ENCODE measurements around the gene TBC1D16. TPM values are rescaled to one million over a fixed set of nuclear protein-coding genes. Genes with fewer than 3 reads are reported as not detected.

The TBC1D16 gene
- total RNA-seq, 1 donor from 2014 or later = 23.7 TPM

- no peak overlapping the region for H3K4me3 ChIP-seq (ENCODE audit: low read depth, low read length)
- no peak for TF ChIP-seq CTCF (IDR thresholded peaks at IDR 0.05; ENCODE audit: insufficient read depth, low read length, severe bottlenecking)
- no peak for DNase-seq (ENCODE audit: low read depth)
- no peak for FAIRE-seq
- no peaks in the 10 kb centered on the region for H3K36me3 ChIP-seq (ENCODE audit: control insufficient read depth, insufficient read depth, low read length)
- H3K27me3 ChIP-seq (ENCODE audit: control insufficient read depth, insufficient read depth, low read length) = no peaks in the 10 kb centered on the region
These were observed 31.8 kb upstream of the TBC1D16 start for GRCh38 chr17:80067393-80067986.

- TF ChIP-seq CTCF (IDR thresholded peaks at IDR 0.05; ENCODE audit: insufficient read depth, low read length, severe bottlenecking) = no peak
- H3K4me3 ChIP-seq (ENCODE audit: low read depth, low read length) = no peak overlapping the region
- FAIRE-seq (no peak), DNase-seq (ENCODE audit: low read depth) (no peak)
- no peaks in the 10 kb centered on the region for H3K36me3 ChIP-seq (ENCODE audit: control insufficient read depth, insufficient read depth, low read length)
- H3K27me3 ChIP-seq (ENCODE audit: control insufficient read depth, insufficient read depth, low read length) = no peaks in the 10 kb centered on the region
These were observed 30.0 kb upstream of the TBC1D16 start for GRCh38 chr17:80065478-80066170.

GRCh38 chr17:80064696-80065095 lies 29.0 kb upstream of the TBC1D16 start:
- H3K4me3 ChIP-seq (ENCODE audit: low read depth, low read length) = no peak overlapping the region
- no peaks in the 10 kb centered on the region for H3K27me3 ChIP-seq (ENCODE audit: control insufficient read depth, insufficient read depth, low read length)
- FAIRE-seq = no peak
- H3K36me3 ChIP-seq (ENCODE audit: control insufficient read depth, insufficient read depth, low read length) = no peaks in the 10 kb centered on the region
- no peak for TF ChIP-seq CTCF (IDR thresholded peaks at IDR 0.05; ENCODE audit: insufficient read depth, low read length, severe bottlenecking)
- DNase-seq (ENCODE audit: low read depth) = no peak

GRCh38 chr17:80063830-80064585 lies 28.3 kb upstream of the TBC1D16 start:
- TF ChIP-seq CTCF (IDR thresholded peaks at IDR 0.05; ENCODE audit: insufficient read depth, low read length, severe bottlenecking) = no peak
- H3K36me3 ChIP-seq (ENCODE audit: control insufficient read depth, insufficient read depth, low read length) = no peaks in the 10 kb centered on the region
- no peak for FAIRE-seq
- H3K27me3 ChIP-seq (ENCODE audit: control insufficient read depth, insufficient read depth, low read length) = no peaks in the 10 kb centered on the region
- DNase-seq (ENCODE audit: low read depth) = peak; percentile 42
- H3K4me3 ChIP-seq (ENCODE audit: low read depth, low read length) = no peak overlapping the region

GRCh38 chr17:80061421-80061820 lies 25.7 kb upstream of the TBC1D16 start:
- Histone ChIP-seq H3K36me3 (ENCODE audit: control insufficient read depth, insufficient read depth, low read length) (no peaks in the 10 kb centered on the region), H3K27me3 (ENCODE audit: control insufficient read depth, insufficient read depth, low read length) (no peaks in the 10 kb centered on the region), H3K4me3 (ENCODE audit: low read depth, low read length) (no peak overlapping the region)
- DNase-seq (ENCODE audit: low read depth) = no peak
- no peak for FAIRE-seq
- no peak for TF ChIP-seq CTCF (IDR thresholded peaks at IDR 0.05; ENCODE audit: insufficient read depth, low read length, severe bottlenecking)

Measured in bronchial epithelial cell (primary cell).